PFSK-1 (cell line): ENCODE data around the gene B9D2.

Source experiments
- POLR2AphosphoS5 ChIP-seq: IDR thresholded peaks from 2 replicates; pipeline ENCODE4 v1.6.1; 2012; ENCODE audit warnings: low read depth, mild to moderate bottlenecking, control low read depth, low read length, moderate library complexity
- TF ChIP-seq, protein P1 (sequence below), 2 experiments: IDR thresholded peaks; 2 replicates each; pipeline versions ENCODE4 v1.6.1 to v1.8.0; 2011 to 2012; ENCODE audit warnings: low read depth in 2 of 2, low read length in 2 of 2, control low read depth in 1 of 2, inconsistent platforms in 1 of 2, mild to moderate bottlenecking in 1 of 2, moderate library complexity in 1 of 2; ENCODE audit not compliant: insufficient read depth in 1 of 2

- TF ChIP-seq, protein P1, sequence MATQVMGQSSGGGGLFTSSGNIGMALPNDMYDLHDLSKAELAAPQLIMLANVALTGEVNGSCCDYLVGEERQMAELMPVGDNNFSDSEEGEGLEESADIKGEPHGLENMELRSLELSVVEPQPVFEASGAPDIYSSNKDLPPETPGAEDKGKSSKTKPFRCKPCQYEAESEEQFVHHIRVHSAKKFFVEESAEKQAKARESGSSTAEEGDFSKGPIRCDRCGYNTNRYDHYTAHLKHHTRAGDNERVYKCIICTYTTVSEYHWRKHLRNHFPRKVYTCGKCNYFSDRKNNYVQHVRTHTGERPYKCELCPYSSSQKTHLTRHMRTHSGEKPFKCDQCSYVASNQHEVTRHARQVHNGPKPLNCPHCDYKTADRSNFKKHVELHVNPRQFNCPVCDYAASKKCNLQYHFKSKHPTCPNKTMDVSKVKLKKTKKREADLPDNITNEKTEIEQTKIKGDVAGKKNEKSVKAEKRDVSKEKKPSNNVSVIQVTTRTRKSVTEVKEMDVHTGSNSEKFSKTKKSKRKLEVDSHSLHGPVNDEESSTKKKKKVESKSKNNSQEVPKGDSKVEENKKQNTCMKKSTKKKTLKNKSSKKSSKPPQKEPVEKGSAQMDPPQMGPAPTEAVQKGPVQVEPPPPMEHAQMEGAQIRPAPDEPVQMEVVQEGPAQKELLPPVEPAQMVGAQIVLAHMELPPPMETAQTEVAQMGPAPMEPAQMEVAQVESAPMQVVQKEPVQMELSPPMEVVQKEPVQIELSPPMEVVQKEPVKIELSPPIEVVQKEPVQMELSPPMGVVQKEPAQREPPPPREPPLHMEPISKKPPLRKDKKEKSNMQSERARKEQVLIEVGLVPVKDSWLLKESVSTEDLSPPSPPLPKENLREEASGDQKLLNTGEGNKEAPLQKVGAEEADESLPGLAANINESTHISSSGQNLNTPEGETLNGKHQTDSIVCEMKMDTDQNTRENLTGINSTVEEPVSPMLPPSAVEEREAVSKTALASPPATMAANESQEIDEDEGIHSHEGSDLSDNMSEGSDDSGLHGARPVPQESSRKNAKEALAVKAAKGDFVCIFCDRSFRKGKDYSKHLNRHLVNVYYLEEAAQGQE (IDR thresholded peaks at IDR 0.05; ENCODE audit: insufficient read depth in 1 of 2, low read depth in 2 of 2, low read length in 2 of 2): no peak
- TF ChIP-seq POLR2AphosphoS5: no peak
Observed at GRCh38 chr19:41320568-41320967, 43.4 kb downstream of the B9D2 start.
